ENCODE data around the gene RAPGEF3.

- TF ChIP-seq, protein P1, sequence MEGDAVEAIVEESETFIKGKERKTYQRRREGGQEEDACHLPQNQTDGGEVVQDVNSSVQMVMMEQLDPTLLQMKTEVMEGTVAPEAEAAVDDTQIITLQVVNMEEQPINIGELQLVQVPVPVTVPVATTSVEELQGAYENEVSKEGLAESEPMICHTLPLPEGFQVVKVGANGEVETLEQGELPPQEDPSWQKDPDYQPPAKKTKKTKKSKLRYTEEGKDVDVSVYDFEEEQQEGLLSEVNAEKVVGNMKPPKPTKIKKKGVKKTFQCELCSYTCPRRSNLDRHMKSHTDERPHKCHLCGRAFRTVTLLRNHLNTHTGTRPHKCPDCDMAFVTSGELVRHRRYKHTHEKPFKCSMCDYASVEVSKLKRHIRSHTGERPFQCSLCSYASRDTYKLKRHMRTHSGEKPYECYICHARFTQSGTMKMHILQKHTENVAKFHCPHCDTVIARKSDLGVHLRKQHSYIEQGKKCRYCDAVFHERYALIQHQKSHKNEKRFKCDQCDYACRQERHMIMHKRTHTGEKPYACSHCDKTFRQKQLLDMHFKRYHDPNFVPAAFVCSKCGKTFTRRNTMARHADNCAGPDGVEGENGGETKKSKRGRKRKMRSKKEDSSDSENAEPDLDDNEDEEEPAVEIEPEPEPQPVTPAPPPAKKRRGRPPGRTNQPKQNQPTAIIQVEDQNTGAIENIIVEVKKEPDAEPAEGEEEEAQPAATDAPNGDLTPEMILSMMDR (IDR thresholded peaks at IDR 0.05 in 2 of 3, conservative IDR thresholded peaks at IDR 0.05 in 1 of 3; ENCODE audit: insufficient read depth in 2 of 3, low read depth in 1 of 3, low read length in 3 of 3) = no peak
- TF ChIP-seq, protein P2, sequence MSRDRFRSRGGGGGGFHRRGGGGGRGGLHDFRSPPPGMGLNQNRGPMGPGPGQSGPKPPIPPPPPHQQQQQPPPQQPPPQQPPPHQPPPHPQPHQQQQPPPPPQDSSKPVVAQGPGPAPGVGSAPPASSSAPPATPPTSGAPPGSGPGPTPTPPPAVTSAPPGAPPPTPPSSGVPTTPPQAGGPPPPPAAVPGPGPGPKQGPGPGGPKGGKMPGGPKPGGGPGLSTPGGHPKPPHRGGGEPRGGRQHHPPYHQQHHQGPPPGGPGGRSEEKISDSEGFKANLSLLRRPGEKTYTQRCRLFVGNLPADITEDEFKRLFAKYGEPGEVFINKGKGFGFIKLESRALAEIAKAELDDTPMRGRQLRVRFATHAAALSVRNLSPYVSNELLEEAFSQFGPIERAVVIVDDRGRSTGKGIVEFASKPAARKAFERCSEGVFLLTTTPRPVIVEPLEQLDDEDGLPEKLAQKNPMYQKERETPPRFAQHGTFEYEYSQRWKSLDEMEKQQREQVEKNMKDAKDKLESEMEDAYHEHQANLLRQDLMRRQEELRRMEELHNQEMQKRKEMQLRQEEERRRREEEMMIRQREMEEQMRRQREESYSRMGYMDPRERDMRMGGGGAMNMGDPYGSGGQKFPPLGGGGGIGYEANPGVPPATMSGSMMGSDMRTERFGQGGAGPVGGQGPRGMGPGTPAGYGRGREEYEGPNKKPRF (IDR thresholded peaks at IDR 0.05; ENCODE audit: low read depth, low read length) = no peak
- TF ChIP-seq ZNF584 (CRISPR knock-in tag; IDR thresholded peaks at IDR 0.05; ENCODE audit: low read depth) = no peak
- TF ChIP-seq FOS (IDR thresholded peaks at IDR 0.05; ENCODE audit: extremely low read depth, insufficient read length) = no peak
- TF ChIP-seq MAFK (IDR thresholded peaks at IDR 0.05; ENCODE audit: low read length) = no peak
- no peak for TF ChIP-seq BRCA1 (IDR thresholded peaks at IDR 0.05)
- no peak for TF ChIP-seq BRCA1 (CRISPR knock-in tag; IDR thresholded peaks at IDR 0.05)
- TF ChIP-seq, protein P3, sequence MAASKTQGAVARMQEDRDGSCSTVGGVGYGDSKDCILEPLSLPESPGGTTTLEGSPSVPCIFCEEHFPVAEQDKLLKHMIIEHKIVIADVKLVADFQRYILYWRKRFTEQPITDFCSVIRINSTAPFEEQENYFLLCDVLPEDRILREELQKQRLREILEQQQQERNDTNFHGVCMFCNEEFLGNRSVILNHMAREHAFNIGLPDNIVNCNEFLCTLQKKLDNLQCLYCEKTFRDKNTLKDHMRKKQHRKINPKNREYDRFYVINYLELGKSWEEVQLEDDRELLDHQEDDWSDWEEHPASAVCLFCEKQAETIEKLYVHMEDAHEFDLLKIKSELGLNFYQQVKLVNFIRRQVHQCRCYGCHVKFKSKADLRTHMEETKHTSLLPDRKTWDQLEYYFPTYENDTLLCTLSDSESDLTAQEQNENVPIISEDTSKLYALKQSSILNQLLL (CRISPR knock-in tag; IDR thresholded peaks at IDR 0.05; ENCODE audit: borderline replicate concordance) = no peak
Observed at GRCh38 chr12:47787596-47788319, 29.1 kb upstream of the RAPGEF3 start.
